T-helper 17 cell (primary cell): ENCODE results near the gene NODAL. TPM values are rescaled to one million over a fixed set of nuclear protein-coding genes. Genes with fewer than 3 reads are reported as not detected.

Source experiments
- ATAC-seq: fragments of 150-1000 bp; cut with Tn5 transposase; 2 replicates; pipeline ENCODE4 v1.10.0; 2021; ENCODE audit warnings: mild to moderate bottlenecking, moderate library complexity
- DNase-seq, 3 donors: peaks; one replicate each; pipeline versions ENCODE4 v3.0.0 to v3.0.0-alpha.2; 2020 to 2021
- H3K9me3 ChIP-seq: one replicate; pipeline ENCODE4 v1.7.0; 2013; ENCODE audit warnings: low read length, mild to moderate bottlenecking; ENCODE audit not compliant: control insufficient read depth, poor library complexity, severe bottlenecking
- H3K27ac Mint-ChIP-seq: one replicate; pipeline ENCODE4 v1.8.0; 2022; ENCODE audit warnings: mild to moderate bottlenecking, moderate library complexity, mixed read lengths
- H3K27me3 Mint-ChIP-seq: one replicate; pipeline ENCODE4 v1.8.0; 2022; ENCODE audit warnings: mixed read lengths
- H3K36me3 Mint-ChIP-seq: one replicate; pipeline ENCODE4 v1.8.0; 2022; ENCODE audit warnings: low read depth, mixed read lengths
- H3K4me1 Mint-ChIP-seq: one replicate; pipeline ENCODE4 v1.8.0; 2022; ENCODE audit warnings: mild to moderate bottlenecking, mixed read lengths
- H3K4me3 Mint-ChIP-seq: one replicate; pipeline ENCODE4 v1.8.0; 2022; ENCODE audit warnings: mild to moderate bottlenecking, moderate library complexity, mixed read lengths
- total RNA-seq, 4 donors: library from RNA in 2 of 4; stranded (reverse) in 2 of 4; gene quantifications; one replicate each; pipeline ENCODE4 v1.2.3 and lab custom pipeline; 2022 to 2026

Gene NODAL
- total RNA-seq, 2 donors from 2014 or later: not detected

DNA sequence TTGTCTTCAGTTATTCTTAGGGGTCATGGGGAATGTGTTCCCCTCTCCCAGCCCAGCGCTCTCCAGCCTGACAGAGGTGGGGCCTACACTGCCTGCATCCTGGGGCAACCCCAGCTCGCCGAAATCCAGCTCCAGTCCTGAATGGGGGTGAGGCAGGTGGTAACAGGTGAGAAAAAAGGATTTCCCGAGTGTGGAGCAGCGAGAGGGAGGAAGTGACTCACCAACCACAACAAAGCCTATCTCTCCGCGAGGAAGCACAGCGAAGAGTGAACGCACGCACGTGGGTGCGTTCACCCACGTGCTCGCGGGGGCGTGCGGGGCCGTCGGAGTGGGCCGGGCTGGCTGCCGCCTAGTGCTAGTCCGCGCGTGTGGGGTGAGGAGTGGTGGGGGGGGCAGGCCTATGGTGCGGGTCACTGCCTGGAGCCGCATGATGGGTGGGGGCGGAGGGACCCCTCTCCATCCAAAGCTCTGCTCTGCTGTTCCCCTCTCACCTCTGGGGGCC, 36.2 kb upstream of the NODAL start:
- Mint-ChIP-seq H3K27me3 (peaks cover 12% of the 10 kb centered on the region), H3K4me3 (peak overlapping the region; percentile 87), H3K27ac (peak overlapping the region; percentile 53), H3K36me3 (peaks cover 3% of the 10 kb centered on the region), H3K4me1 (peaks cover 31% of the 10 kb centered on the region)
- DNase-seq (peak; percentile 49 to 72 (median 60)), ATAC-seq (peak; percentile 91)
- H3K9me3 ChIP-seq: no peaks in the 10 kb centered on the region

DNA sequence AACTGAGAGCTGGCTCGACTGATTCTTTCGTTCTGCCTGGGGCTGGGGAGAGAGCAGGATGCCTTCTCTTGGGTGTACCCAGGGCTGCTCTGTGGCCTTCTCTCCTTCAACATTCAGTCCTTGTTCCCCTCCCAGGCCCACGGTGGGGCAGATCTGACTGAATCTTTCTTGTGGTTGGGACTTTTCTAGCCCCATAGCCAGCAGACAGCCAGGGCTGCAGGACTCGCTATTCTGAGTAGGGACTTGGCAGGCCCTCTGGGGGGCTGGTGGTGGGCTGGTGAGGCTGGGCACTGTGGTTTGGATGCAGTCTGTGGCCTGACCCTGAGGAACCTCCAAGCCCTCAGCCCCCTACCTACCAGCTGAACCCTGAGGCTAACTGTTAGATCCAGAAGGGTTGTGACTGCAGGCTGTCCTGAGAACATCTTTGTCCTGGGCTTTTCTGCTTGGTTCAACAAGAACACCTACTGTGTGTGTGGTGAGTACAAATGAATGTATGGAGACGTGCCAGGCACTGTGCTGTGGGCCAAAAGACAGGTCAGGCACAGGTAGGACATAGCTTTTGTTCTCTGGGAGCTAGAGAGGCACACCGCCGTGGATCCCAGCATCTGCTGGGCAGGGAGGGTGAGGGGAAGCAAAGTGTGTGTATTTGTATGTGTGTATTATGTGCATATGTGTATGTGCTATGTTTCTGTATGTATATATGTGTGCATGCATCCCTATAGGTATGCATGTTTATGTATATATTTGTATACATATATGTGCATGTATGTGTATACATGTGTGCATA, 35.0 kb upstream of the NODAL start:
- H3K4me3 Mint-ChIP-seq: peak overlapping the region; percentile 87

DNA sequence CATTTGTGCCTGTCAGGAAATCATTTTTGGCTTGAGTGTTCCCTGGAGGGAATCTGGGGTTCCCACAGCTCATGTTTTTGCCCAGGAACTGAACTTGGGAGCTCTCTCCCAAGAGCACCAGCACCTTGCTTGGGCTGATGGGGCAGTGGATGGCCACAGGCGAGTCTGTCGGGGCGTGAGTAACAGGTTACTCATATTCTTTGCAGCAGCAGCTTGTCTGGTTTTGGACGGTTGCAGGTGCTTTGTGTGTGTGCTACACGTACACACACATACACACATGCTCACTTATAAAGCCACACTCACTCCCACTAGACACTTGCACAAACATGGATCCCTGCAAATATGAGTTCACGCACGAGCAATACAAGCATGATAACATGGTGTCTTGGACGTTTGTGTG, 34.2 kb upstream of the NODAL start:
- ATAC-seq: no peak
- no peak for DNase-seq
- peaks cover 28% of the 10 kb centered on the region for H3K4me1 Mint-ChIP-seq
- H3K4me3 Mint-ChIP-seq: no peak overlapping the region
- no peak overlapping the region for H3K27ac Mint-ChIP-seq
- peaks cover 3% of the 10 kb centered on the region for H3K36me3 Mint-ChIP-seq
- peaks cover 17% of the 10 kb centered on the region for H3K27me3 Mint-ChIP-seq
- H3K9me3 ChIP-seq: no peaks in the 10 kb centered on the region

More for the DNA sequence above, 35.0 kb upstream of the NODAL start:
- peaks cover 3% of the 10 kb centered on the region for H3K36me3 Mint-ChIP-seq
- DNase-seq: no peak
- no peaks in the 10 kb centered on the region for H3K9me3 ChIP-seq
- H3K4me1 Mint-ChIP-seq: peaks cover 31% of the 10 kb centered on the region
- ATAC-seq: no peak
- H3K27ac Mint-ChIP-seq: peak overlapping the region; percentile 53
- H3K27me3 Mint-ChIP-seq: peaks cover 16% of the 10 kb centered on the region

DNA sequence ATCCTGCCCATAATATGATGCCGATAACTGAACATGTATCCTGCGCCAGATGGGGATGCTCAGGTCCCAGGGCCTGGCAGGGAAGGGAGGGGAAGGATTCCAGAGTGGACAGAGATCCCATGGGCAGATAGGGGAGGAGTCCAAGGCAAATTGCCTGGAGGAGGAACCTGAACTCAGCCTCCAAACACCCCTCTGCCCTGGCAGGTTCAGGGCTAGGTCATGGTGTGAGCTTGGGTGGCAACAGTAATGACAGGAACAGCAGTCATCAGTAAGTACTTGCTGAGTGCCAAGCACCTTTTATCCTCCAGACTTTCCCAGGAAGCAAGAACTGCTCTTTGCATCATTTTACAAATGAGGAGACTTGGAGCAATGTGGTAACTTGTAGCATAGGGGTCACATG, 33.3 kb upstream of the NODAL start:
- no peak for DNase-seq
- ATAC-seq: no peak
- Mint-ChIP-seq H3K36me3 (peaks cover 3% of the 10 kb centered on the region), H3K27me3 (peaks cover 12% of the 10 kb centered on the region), H3K27ac (no peak overlapping the region), H3K4me1 (peaks cover 19% of the 10 kb centered on the region), H3K4me3 (no peak overlapping the region)
- H3K9me3 ChIP-seq: no peaks in the 10 kb centered on the region

DNA sequence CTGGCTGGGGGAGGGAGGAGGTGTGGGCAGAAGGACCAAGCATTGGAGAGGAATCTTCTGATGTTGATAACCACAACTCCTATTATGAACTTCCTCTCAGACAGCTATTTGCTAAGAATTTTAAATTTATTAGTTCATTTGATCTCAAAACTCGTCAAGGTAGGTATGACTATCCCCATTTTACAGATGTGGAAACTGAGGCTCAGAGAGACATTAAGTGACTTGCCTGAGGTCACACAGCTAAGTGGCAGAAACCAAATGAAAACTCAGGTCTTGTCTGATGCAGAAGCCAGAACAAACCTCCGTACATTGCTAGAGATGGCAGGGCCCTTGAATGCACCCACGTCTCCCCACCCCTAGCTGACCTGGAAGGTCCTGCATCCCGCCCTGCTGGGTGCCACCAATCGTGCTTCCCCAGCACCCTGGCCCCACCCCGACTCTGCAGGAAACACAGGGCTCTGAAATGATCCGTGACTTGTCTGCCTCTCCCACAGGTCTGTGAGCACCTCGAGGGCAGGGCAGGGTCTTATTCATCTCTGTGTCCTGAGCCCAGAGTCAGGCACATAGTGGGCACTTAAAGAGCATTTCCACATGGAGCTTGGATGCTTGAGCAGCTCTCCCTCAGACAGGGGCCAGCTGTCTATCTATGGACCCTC, 31.4 kb upstream of the NODAL start:
- no peak for DNase-seq

DNA sequence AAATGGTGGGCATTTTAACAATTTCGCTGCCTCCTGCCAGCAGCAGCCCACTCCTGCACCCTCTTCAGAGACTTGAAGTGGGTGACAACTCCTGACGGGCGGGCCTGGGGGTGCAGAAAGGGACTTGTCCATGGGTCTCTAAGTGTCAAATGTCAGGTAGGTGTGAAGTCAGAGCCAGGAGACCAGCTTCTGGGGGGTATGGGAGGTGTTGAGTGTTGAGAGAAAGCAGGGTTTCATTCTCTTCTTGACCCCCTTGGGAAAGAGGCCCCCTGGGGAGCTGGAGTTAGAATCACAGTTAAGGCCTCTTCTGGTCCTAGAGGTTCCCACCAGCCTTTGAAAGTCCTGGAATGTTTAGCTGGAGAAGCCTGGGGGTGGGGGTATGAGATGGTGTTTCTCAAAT, 25.5 kb upstream of the NODAL start:
- Mint-ChIP-seq H3K4me3 (no peak overlapping the region), H3K4me1 (peaks cover 3% of the 10 kb centered on the region), H3K36me3 (no peaks in the 10 kb centered on the region), H3K27ac (no peak overlapping the region), H3K27me3 (peaks cover 14% of the 10 kb centered on the region)
- no peaks in the 10 kb centered on the region for H3K9me3 ChIP-seq
- DNase-seq: no peak
- no peak for ATAC-seq

More for the DNA sequence above, 31.4 kb upstream of the NODAL start:
- ATAC-seq: no peak
- no peaks in the 10 kb centered on the region for H3K9me3 ChIP-seq
- H3K27ac Mint-ChIP-seq: no peak overlapping the region
- peaks cover 3% of the 10 kb centered on the region for H3K36me3 Mint-ChIP-seq
- H3K4me1 Mint-ChIP-seq: peaks cover 15% of the 10 kb centered on the region
- no peak overlapping the region for H3K4me3 Mint-ChIP-seq
- peaks cover 12% of the 10 kb centered on the region for H3K27me3 Mint-ChIP-seq

DNA sequence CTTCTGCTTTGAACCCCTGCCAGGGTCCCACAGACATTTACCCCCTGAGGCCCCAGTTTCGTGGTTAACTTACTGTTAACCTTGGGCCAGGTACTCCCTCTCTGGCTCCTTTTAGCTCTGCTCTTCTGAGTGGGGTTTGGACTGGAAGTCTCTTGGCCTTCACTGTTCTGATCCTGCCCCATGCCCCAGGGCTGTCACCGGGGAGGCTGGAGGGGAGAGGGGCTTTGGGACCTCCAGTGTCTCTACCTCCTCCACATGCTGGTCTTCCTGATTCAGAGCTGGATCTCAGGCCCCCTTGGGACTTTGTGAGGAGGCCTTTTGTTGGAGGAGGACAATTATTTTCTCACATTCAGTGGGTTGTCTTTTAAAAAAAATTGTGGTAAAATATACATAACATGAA, 24.4 kb upstream of the NODAL start:
- peaks cover 13% of the 10 kb centered on the region for H3K27me3 Mint-ChIP-seq
- no peaks in the 10 kb centered on the region for H3K9me3 ChIP-seq
- no peak overlapping the region for H3K4me3 Mint-ChIP-seq
- peaks cover 7% of the 10 kb centered on the region for H3K4me1 Mint-ChIP-seq
- no peak overlapping the region for H3K27ac Mint-ChIP-seq
- H3K36me3 Mint-ChIP-seq: peaks cover 2% of the 10 kb centered on the region
- no peak for DNase-seq
- ATAC-seq: no peak

DNA sequence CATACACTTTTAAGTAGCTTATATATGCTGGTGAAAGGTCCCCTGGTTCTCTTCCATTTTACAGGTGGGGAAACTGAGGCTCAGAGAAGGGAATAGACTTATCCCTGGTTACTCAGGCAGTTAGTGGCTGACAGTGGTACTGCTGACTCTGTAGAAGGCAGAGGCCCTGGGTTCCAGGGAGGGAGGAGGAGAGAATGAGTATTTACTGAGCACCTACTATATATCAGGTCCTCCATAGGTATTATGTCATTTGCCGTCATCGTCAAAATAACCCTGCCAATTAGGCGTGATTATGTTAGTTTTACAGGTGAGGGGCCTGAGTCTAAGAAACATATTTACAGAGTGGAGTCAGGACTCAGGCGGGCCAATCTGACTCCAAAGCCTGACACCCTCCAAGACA, 23.8 kb upstream of the NODAL start:
- Mint-ChIP-seq H3K27me3 (peaks cover 18% of the 10 kb centered on the region), H3K4me3 (no peak overlapping the region), H3K4me1 (peaks cover 7% of the 10 kb centered on the region), H3K27ac (no peak overlapping the region), H3K36me3 (peaks cover 4% of the 10 kb centered on the region)
- H3K9me3 ChIP-seq: no peaks in the 10 kb centered on the region
- no peak for DNase-seq
- ATAC-seq: no peak

DNA sequence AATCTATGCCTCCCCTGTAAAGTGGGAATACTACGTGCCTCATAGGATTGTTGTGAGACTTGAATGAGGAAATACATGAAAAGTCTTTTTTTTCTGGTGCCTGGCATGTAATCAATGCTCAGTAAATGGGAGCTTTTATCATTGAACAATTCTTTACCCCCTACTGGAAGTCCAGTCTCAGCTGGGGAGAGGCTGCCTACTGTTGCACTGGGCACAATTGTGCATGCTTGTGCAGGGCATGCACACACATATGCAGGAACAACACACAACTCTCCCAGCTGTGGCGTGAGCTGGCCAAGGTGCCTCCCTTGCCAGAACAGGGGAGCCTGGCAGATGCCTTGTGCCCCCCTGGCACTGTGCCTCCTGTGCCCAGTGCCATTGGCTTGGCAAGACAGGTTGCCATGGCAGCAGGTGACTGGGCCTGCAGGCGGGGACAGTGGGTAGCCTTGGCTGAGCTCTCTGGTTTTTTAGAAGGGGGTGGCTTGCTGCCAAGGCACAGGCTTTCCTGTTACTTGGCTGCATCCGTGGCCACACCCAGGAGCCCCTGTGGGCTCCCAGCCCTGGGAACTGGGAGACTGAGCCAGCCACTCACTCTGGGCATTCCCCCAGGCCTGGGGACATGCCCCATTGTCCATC, 21.0 kb upstream of the NODAL start:
- no peaks in the 10 kb centered on the region for H3K9me3 ChIP-seq
- Mint-ChIP-seq H3K36me3 (peaks cover 5% of the 10 kb centered on the region), H3K4me3 (no peak overlapping the region), H3K27me3 (peaks cover 28% of the 10 kb centered on the region), H3K4me1 (peaks cover 8% of the 10 kb centered on the region), H3K27ac (no peak overlapping the region)
- DNase-seq (no peak), ATAC-seq (no peak)

DNA sequence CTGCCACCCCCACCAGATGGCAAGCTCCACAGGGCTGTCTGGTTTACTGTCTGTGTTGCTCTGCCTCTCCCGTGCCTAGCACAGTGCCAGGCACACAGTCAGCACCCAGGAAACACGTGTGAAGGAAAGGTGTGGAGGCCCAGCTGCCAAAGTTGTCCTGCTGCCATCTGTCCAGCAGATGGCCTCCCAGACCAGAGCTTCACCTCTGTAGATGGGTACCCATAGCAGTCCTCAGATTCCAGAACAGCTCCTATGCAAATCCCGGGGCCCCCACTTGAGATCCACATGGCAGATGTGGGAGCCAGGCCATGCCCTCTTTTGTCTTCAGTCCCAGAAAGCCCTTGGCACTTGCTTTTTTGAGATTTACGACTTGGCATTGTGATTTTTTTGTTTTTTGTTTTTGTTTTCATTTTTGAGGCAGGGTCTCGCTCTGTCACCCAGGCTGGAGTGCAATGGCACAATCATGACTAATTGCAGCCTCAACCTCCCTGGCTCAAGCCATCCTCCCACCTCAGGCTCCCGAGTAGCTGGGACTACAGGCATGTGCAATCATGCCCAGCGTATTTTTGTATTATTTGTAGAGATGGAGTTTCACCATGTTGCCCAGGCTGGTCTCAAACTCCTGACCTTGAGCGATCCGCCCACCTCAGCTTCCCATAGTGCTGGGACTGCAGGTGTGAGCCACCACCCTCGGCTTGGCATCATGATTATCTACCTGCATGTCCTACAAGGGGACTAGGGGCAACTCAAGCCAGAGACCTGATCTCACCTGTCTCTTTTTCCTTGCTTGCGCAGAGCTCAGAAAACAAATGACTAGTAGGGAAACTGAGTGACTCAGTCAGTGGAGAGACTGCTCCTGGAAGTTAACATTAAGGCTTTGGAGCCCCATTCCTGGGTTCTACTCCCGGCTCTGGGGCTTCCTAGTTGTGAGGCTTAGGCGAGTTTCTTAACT, 20.2 kb upstream of the NODAL start:
- Mint-ChIP-seq H3K27me3 (peaks cover 32% of the 10 kb centered on the region), H3K36me3 (peaks cover 5% of the 10 kb centered on the region), H3K4me3 (no peak overlapping the region), H3K4me1 (peaks cover 10% of the 10 kb centered on the region), H3K27ac (no peak overlapping the region)
- DNase-seq (peak in 1 of 3 donors; percentile 20), ATAC-seq (peak; percentile 68)
- H3K9me3 ChIP-seq: no peaks in the 10 kb centered on the region

DNA sequence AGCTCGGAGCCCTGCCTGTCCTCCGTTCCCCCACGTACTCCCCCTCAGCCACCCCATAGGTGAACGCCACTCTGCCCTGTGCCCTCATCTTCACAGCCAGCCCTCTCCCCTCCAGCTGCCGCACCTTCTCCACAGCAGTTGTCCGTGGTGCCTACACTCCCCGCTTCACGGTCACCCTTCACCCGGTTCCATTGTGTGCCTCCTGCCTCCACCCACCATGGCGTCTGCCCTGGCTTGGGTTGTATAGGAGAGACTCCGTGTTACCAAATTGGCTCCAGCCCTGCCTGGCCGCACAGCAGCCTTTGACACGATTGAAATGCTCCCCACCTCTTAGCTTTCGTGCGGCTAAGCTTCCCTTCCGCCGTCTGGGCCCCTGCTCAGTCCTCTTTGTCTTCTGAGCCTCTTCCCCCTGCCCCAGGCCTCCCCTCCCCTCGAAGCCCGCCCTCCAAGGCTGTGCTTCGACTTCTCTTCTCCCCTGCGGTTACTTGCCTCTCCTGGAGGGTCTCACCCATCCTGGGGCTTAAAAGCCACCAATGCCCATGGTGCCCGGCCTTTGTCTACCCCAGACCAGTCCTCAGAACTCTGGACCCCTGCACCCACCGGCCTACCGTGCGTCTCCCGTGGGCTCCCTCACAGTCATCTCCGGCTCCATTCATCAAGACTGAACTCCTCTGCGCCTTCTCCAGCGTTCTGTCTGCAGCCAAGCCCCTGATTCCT, 18.5 kb upstream of the NODAL start:
- DNase-seq (no peak), ATAC-seq (no peak)
- peaks cover 5% of the 10 kb centered on the region for H3K36me3 Mint-ChIP-seq
- H3K9me3 ChIP-seq: no peaks in the 10 kb centered on the region
- H3K4me3 Mint-ChIP-seq: peak overlapping the region; percentile 39
- no peak overlapping the region for H3K27ac Mint-ChIP-seq
- H3K4me1 Mint-ChIP-seq: peaks cover 10% of the 10 kb centered on the region
- peaks cover 36% of the 10 kb centered on the region for H3K27me3 Mint-ChIP-seq
